Natural killer cell (primary cell): Measurements from ENCODE around the gene AP1G1. TPM values are rescaled to one million over a fixed set of nuclear protein-coding genes. Genes with fewer than 3 reads are reported as not detected.

Experiments used
- ATAC-seq, 3 donors: fragments of 150-1000 bp in 2 of 3; fragments of 200-7000 bp in 1 of 3; cut with Tn5 transposase; 1 replicate in 1 of 3; 2 replicates in 2 of 3; pipeline ENCODE4 v1.10.0; 2021; ENCODE audit warnings: mild to moderate bottlenecking in 2 of 3, moderate library complexity in 2 of 3
- DNase-seq, 2 donors: peaks; one replicate each; pipeline versions ENCODE4 v3.0.0 to v3.0.0-alpha.2; 2013 to 2021; ENCODE audit warnings: mixed read lengths in 1 of 2
- H3K27ac ChIP-seq: one replicate; pipeline ENCODE4 v1.5.1; 2013; ENCODE audit warnings: mild to moderate bottlenecking, low read length
- H3K27me3 ChIP-seq: one replicate; pipeline ENCODE4 v1.6.1; 2013; ENCODE audit warnings: low read length; ENCODE audit not compliant: control insufficient read depth, insufficient read depth
- H3K36me3 ChIP-seq: one replicate; pipeline ENCODE4 v1.6.1; 2013; ENCODE audit warnings: low read length; ENCODE audit not compliant: control insufficient read depth, insufficient read depth
- H3K4me1 ChIP-seq: one replicate; pipeline ENCODE4 v1.6.1; 2013; ENCODE audit warnings: low read length; ENCODE audit not compliant: control insufficient read depth, insufficient read depth
- H3K4me3 ChIP-seq: one replicate; pipeline ENCODE4 v1.5.1; 2013; ENCODE audit warnings: low read length
- H3K9me3 ChIP-seq: one replicate; pipeline ENCODE4 v1.6.1; 2013; ENCODE audit warnings: low read length; ENCODE audit not compliant: control insufficient read depth, insufficient read depth
- H3K27ac Mint-ChIP-seq, 2 donors: one replicate each; pipeline ENCODE4 v1.8.0; 2022; ENCODE audit warnings: mild to moderate bottlenecking in 2 of 2, mixed read lengths in 2 of 2, moderate library complexity in 1 of 2
- H3K27me3 Mint-ChIP-seq, 2 donors: one replicate each; pipeline ENCODE4 v1.8.0; 2022; ENCODE audit warnings: low read depth in 2 of 2, mixed read lengths in 2 of 2
- H3K36me3 Mint-ChIP-seq: one replicate; pipeline ENCODE4 v1.8.0; 2022; ENCODE audit warnings: mixed read lengths
- H3K4me1 Mint-ChIP-seq, 2 donors: one replicate each; pipeline ENCODE4 v1.8.0; 2022; ENCODE audit warnings: mixed read lengths in 2 of 2
- H3K4me3 Mint-ChIP-seq: one replicate; pipeline ENCODE4 v1.8.0; 2022; ENCODE audit warnings: mild to moderate bottlenecking, moderate library complexity, mixed read lengths
- H3K9me3 Mint-ChIP-seq, 2 donors: one replicate each; pipeline ENCODE4 v1.8.0; 2022; ENCODE audit warnings: mixed read lengths in 2 of 2
- CTCF ChIP-seq: fragments of 200-600 bp; IDR thresholded peaks from one replicate; pipeline ENCODE4 v1.8.0; 2022; ENCODE audit warnings: antibody characterized with exemption
- WGBS: methylation state at CpG from one replicate; pipeline ENCODE4 v1.1.7; 2013; ENCODE audit warnings: missing lambda C conversion rate; ENCODE audit not compliant: insufficient coverage; 5-methylcytosine and 5-hydroxymethylcytosine counted together
- intact Hi-C: fragments of 100-400 bp; cut with micrococcal nuclease; formaldehyde crosslinking; loops from one replicate; pipeline ENCODE4 v1.14.2; 2022
- total RNA-seq, 4 donors: library from RNA; stranded (reverse); fragments of 120-200 nt in 1 of 4; gene quantifications; one replicate each; pipeline versions ENCODE4 v1.2.3 to v1.2.4, GENCODE V29; 2013 to 2022

AP1G1 gene
- total RNA-seq, 3 donors from 2014 or later (not counting 1 experiment from before 2014, with no cell fraction given): 176 to 212 (median 188) TPM

- Histone ChIP-seq H3K4me1 (peaks cover 16% of the 10 kb centered on the region), H3K27me3 (no peaks in the 10 kb centered on the region), H3K4me3 (peak overlapping the region; percentile 59), H3K27ac (peak overlapping the region; percentile 61), H3K36me3 (no peaks in the 10 kb centered on the region), H3K9me3 (no peaks in the 10 kb centered on the region)
- intact Hi-C loops: loop anchor here (5.0 kb wide), 1 partner anchor 159 kb away; the partner anchor contains the start of gene ZNF821
- H3K9me3 Mint-ChIP-seq: no peaks in the 10 kb centered on the region
- peak overlapping the region; percentile 95 for H3K4me3 Mint-ChIP-seq
- peak; percentile 18 to 38 (median 20) for ATAC-seq
- no peaks in the 10 kb centered on the region for H3K27me3 Mint-ChIP-seq
- peak overlapping the region; percentile 76 to 86 for H3K27ac Mint-ChIP-seq
- DNase-seq: peak; percentile 33 to 73
- 0% methylated on average over 59 of the region's 59 CpGs for WGBS
- H3K4me1 Mint-ChIP-seq: peaks cover 15 to 18% of the 10 kb centered on the region in 2 donors
- H3K36me3 Mint-ChIP-seq: no peaks in the 10 kb centered on the region
- TF ChIP-seq CTCF: no peak
These were observed 85.7 kb downstream of the AP1G1 start for GRCh38 chr16:71722801-71723536.

- H3K4me3 ChIP-seq: no peak overlapping the region
- DNase-seq (no peak), ATAC-seq (no peak)
- H3K27me3 ChIP-seq: no peaks in the 10 kb centered on the region
- WGBS: 80% methylated on average over 7 of the region's 8 CpGs
- no peak for TF ChIP-seq CTCF
- H3K36me3 ChIP-seq: peaks cover 3% of the 10 kb centered on the region
- Mint-ChIP-seq H3K4me1 (peaks cover 15 to 18% of the 10 kb centered on the region in 2 donors), H3K27ac (no peak overlapping the region), H3K36me3 (no peaks in the 10 kb centered on the region), H3K9me3 (no peaks in the 10 kb centered on the region), H3K4me3 (peak overlapping the region; percentile 95), H3K27me3 (no peaks in the 10 kb centered on the region)
- H3K4me1 ChIP-seq: peaks cover 15% of the 10 kb centered on the region
- no peaks in the 10 kb centered on the region for H3K9me3 ChIP-seq
- no peak overlapping the region for H3K27ac ChIP-seq
- intact Hi-C loops: loop anchor here (5.0 kb wide), 1 partner anchor 161 kb away; the partner anchor contains the start of gene ZNF821
These were observed 87.4 kb downstream of the AP1G1 start for GRCh38 chr16:71721066-71721740.

GRCh38 chr16:71712501-71712900 is 96.1 kb downstream of the AP1G1 start:
- Histone ChIP-seq H3K9me3 (no peaks in the 10 kb centered on the region), H3K36me3 (peaks cover 2% of the 10 kb centered on the region), H3K27ac (no peak overlapping the region), H3K4me1 (no peaks in the 10 kb centered on the region), H3K27me3 (no peaks in the 10 kb centered on the region), H3K4me3 (no peak overlapping the region)
- Mint-ChIP-seq H3K4me1 (no peaks in the 10 kb centered on the region), H3K27me3 (no peaks in the 10 kb centered on the region), H3K27ac (no peak overlapping the region), H3K36me3 (no peaks in the 10 kb centered on the region), H3K9me3 (no peaks in the 10 kb centered on the region), H3K4me3 (no peak overlapping the region)
- TF ChIP-seq CTCF: no peak
- WGBS: 100% methylated on average over 1 of the region's 1 CpG
- DNase-seq: no peak
- intact Hi-C loops: no loop called here
- ATAC-seq: no peak
